ENCODE measurements around the gene ABCC2.
"Not testable (repeated sequence)": the region's sequence is repeated elsewhere in the genome, so short reads cannot be mapped to it uniquely, and the experiment has no call there.

Gene ABCC2

GRCh38 chr10:99782447-99783286, at the start of gene ABCC2:
TSS of gene ABCC2 (plus strand) at chr10:99782640. CDS start at chr10:99782845, 205 bp downstream.
- DNase-seq (ENCODE audit: low read depth in 3 of 3), result no peak

GRCh38 chr10:99733366-99733765, 49.1 kb upstream of the ABCC2 start:
- no peak for DNase-seq (ENCODE audit: low read depth in 3 of 3)

- not testable (repeated sequence) for DNase-seq (ENCODE audit: low read depth in 3 of 3)
Observed at GRCh38 chr10:99734111-99734510, 48.3 kb upstream of the ABCC2 start.

- DNase-seq (ENCODE audit: low read depth in 3 of 3), result no peak
Observed at GRCh38 chr10:99740260-99740659, 42.2 kb upstream of the ABCC2 start.

- DNase-seq (ENCODE audit: low read depth in 3 of 3), result no peak
Observed at GRCh38 chr10:99740933-99741559, 41.4 kb upstream of the ABCC2 start.

- DNase-seq (ENCODE audit: low read depth in 3 of 3), result no peak
Observed at GRCh38 chr10:99742254-99742653, 40.2 kb upstream of the ABCC2 start.

GRCh38 chr10:99742701-99743100, 39.7 kb upstream of the ABCC2 start:
- DNase-seq (ENCODE audit: low read depth in 3 of 3), result no peak

- no peak for DNase-seq (ENCODE audit: low read depth in 3 of 3)
Observed at GRCh38 chr10:99743841-99744240, 38.6 kb upstream of the ABCC2 start.

GRCh38 chr10:99746166-99746565, 36.3 kb upstream of the ABCC2 start:
- DNase-seq (ENCODE audit: low read depth in 3 of 3), result not testable (repeated sequence)

- no peak for DNase-seq (ENCODE audit: low read depth in 3 of 3)
Observed at GRCh38 chr10:99748823-99749451, 33.5 kb upstream of the ABCC2 start.

GRCh38 chr10:99750641-99751040, 31.8 kb upstream of the ABCC2 start:
- DNase-seq (ENCODE audit: low read depth in 3 of 3), result no peak

GRCh38 chr10:99754670-99755069, 27.8 kb upstream of the ABCC2 start:
- DNase-seq (ENCODE audit: low read depth in 3 of 3), result no peak

GRCh38 chr10:99756159-99756558, 26.3 kb upstream of the ABCC2 start:
- DNase-seq (ENCODE audit: low read depth in 3 of 3), result no peak

- DNase-seq (ENCODE audit: low read depth in 3 of 3), result no peak
Observed at GRCh38 chr10:99758211-99758891, 24.1 kb upstream of the ABCC2 start.

- DNase-seq (ENCODE audit: low read depth in 3 of 3), result no peak
Observed at GRCh38 chr10:99760321-99760720, 22.1 kb upstream of the ABCC2 start.

- no peak for DNase-seq (ENCODE audit: low read depth in 3 of 3)
Observed at GRCh38 chr10:99761365-99761764, 21.1 kb upstream of the ABCC2 start.

- DNase-seq (ENCODE audit: low read depth in 3 of 3), result no peak
Observed at GRCh38 chr10:99765672-99766301, 16.7 kb upstream of the ABCC2 start.

GRCh38 chr10:99766302-99766681, 16.1 kb upstream of the ABCC2 start:
- DNase-seq (ENCODE audit: low read depth in 3 of 3), result no peak

- no peak for DNase-seq (ENCODE audit: low read depth in 3 of 3)
Observed at GRCh38 chr10:99767901-99768300, 14.5 kb upstream of the ABCC2 start.

GRCh38 chr10:99768556-99768955, 13.9 kb upstream of the ABCC2 start:
- no peak for DNase-seq (ENCODE audit: low read depth in 3 of 3)

- DNase-seq (ENCODE audit: low read depth in 3 of 3), result no peak
Observed at GRCh38 chr10:99769706-99770105, 12.7 kb upstream of the ABCC2 start.

Measured in stimulated activated CD4-positive, alpha-beta T cell treated with anti-CD3 and anti-CD28 coated beads, TNF-alpha, amount 100 ng/mL, for 48 hours (primary cell).